Measurements from ENCODE around the gene PCBP3.

PCBP3 gene

GRCh38 chr21:45868086-45868485, 224.6 kb downstream of the PCBP3 start:
- DNase-seq: no peak

- DNase-seq: no peak
Measured at GRCh38 chr21:45868488-45868887, 225.0 kb downstream of the PCBP3 start.

GRCh38 chr21:45869121-45870007, 225.8 kb downstream of the PCBP3 start:
- no peak for DNase-seq

DNA sequence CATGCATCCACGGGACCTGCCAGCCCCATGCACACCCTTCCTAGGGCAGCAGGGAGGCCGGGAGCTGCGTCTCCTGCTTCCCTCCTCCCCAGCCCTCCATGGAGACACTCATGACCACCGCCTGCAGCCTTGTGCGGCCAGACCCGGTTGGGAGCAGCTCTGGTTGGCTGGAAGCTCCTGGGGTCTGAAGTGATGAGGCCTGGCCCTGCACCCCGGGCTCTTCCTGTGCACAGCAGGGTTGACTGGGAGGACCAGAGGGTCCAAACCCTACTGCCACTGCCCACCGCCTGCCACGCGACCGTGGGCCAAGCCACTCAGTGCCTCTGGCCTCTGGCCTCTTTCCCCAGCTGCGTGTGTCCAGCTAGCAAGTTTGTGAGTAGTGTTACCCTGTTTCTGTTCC, 226.9 kb downstream of the PCBP3 start:
- no peak for DNase-seq

DNA sequence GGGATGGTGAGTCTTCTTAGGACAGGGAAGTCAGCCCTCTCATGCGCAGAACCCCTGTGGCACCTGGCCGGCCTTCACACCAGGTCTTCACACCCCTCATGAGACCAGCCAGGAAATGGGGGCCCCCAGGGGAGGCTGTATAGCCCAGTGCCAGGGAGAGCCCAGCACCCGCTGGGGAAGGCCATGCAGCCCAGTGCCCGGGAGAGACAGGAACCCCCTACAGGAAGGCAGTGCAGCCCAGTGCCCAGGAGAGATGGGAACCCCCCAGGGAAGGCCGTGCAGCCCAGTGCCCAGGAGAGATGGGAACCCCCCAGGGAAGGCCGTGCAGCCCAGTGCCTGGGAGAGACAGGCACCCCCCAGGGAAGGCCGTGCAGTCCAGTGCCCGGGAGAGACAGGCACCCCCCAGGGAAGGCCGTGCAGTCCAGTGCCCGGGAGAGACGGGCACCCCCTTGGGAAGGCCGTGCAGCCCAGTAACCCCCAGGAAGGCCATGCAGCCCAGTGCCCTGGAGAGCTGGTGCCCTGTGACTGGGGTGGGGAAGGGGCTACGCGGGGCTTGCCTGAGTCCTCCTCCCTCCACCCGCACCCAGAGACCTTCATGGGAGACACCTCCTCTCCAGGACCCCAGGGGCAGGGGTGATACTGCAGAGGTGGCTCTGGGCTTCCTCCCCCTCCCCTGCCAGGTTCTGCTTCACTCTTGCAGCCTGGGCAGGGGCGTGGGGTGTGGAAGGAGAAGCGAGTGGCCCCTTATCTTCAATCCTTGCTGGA, 227.5 kb downstream of the PCBP3 start:
- no peak for DNase-seq

- DNase-seq: no peak
Measured at GRCh38 chr21:45871616-45872236, 228.2 kb downstream of the PCBP3 start.

DNA sequence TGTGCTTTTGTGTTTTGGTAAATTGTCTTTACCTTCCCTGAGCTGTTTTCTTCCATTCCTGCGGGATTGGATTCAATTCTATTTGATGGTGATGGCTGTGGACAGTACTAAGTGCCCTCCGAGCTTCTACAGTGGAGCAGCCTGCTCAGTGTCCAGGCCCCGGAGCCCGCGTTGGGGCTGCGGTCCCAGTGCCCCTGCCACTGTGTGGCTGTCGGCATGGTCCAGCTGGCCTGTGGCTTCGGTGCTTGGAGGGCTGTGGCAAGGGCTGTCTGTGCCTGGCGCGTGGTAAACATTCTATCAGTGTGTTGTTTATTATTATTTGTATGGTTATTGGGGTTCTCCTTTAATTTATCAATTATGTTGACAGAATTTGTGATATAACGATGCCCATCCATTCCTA, 228.9 kb downstream of the PCBP3 start:
- DNase-seq: no peak

DNA sequence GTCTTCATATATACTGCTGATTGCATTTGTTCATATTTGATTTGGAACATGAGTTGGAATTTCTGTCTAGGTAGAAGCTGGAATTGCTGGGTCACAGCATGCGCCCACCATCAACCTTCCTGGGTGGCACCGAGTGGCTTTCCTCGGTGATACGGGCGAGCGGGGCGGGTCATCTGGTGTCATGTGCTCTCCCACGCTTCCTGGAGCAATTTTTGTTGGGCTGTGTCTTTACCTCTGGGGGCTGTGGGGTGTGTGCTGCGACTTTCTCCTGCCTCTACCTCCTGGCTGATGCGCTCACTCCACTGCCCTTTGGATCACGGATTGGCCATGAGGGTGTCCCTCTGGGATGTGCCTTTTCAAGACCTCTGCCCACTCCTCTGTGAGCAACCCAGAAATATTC, 229.4 kb downstream of the PCBP3 start:
- DNase-seq: no peak

DNA sequence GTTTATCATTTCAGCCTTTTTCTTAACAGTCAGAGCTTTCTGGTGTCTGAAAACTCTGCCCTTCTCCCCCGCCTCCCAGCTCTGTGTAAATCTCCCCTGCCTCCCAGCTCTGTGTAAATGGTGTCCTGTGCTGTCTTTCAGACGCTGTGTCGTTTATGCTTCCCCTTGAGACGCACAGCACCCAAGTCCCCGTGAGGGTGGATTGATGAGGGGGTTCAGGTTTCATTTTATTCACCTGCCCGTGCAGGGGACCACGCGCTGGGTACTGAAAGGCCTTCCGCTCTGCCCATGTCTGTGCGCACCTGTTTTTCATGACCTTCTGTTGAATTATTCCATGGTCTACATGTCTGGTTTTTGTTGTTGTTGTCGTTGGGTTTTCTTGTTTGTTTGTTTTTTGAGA, 229.9 kb downstream of the PCBP3 start:
- DNase-seq: no peak

- no peak for DNase-seq
Measured at GRCh38 chr21:45873866-45874265, 230.3 kb downstream of the PCBP3 start.

DNA sequence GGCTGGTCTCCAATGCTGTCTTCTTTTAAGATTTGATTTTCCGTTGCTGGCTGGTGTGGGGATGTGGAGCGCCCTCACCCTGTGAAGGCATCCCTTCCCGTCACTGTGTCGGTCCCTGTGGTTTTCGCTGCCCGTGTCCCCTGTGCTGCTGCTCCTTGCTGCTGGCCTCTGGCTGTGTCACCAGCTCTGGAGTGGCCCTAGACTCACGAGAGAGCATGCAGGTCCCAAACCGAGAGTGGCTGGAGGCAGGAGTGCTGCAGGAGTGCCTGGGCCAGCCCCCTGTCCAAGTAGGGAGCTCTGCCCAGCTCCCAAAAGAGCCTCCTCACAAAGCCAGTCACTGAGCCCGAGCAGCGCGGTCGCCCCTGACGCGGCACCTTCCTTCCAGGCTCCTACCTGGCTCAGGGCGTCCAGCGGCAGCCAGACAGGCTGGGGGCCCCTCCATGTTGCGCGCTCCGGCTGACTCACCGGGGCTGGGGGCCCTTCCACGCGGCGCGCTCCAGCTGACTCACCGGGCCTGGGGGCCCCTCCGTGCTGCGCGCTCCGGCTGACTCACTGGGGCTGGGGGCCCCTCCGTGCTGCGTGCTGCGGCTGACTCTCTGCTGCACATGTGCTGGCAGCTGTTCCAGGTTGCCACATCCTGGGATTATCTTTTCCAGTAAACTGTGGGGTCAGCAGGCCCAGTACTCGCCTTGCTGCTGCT, 231.3 kb downstream of the PCBP3 start:
- DNase-seq: no peak

DNA sequence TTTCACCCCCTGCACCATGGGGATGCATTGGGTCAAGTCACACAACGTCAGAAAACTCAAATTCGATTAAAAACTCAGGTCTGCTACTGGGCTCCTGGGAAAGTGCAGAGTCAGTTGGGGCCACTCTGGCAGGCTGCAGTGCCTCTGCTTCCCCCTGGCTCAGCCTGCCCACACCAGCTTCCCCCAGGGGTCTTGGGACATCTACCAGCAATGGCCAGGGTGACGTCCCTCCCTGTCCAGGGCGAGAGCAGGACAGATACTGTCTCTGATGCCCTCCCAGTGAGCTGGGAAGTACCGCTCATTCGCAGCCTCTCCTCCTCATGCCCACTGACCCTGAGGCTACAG, 231.9 kb downstream of the PCBP3 start:
- no peak for DNase-seq

DNA sequence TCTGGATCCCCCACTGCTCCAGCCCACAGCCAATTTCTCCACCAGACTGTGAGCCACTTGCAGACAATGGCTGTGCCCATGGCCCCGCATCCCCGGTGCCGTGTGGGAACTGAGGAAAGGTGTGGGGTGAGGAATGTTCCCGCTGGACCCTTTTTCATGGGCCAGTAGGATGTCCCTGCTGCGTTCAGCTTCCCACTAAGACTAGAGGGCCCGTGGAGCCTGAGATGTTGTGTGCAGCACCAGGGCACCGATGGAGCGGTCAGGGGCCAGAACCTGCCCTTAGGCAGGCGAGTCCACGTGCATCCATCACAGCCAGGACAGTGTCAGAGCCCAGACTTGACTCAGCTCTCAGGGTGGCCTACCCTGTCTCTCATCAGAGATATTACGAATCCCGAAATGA, 232.4 kb downstream of the PCBP3 start:
- DNase-seq: no peak

- no peak for DNase-seq
Measured at GRCh38 chr21:45876381-45877170, 233.1 kb downstream of the PCBP3 start.

DNA sequence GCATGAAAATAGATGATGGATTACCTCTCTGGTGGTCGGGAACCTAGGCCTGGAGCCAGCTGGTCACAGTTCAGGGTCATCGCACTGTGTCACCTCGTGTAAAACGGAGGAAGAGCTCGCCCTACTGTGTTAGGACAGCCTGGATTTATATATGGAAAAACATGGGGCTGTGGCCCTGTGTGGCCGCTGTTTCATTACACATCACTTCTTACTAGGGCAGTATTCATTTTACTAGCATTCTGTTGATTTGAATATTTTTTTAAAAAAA, 233.6 kb downstream of the PCBP3 start:
- DNase-seq: no peak

DNA sequence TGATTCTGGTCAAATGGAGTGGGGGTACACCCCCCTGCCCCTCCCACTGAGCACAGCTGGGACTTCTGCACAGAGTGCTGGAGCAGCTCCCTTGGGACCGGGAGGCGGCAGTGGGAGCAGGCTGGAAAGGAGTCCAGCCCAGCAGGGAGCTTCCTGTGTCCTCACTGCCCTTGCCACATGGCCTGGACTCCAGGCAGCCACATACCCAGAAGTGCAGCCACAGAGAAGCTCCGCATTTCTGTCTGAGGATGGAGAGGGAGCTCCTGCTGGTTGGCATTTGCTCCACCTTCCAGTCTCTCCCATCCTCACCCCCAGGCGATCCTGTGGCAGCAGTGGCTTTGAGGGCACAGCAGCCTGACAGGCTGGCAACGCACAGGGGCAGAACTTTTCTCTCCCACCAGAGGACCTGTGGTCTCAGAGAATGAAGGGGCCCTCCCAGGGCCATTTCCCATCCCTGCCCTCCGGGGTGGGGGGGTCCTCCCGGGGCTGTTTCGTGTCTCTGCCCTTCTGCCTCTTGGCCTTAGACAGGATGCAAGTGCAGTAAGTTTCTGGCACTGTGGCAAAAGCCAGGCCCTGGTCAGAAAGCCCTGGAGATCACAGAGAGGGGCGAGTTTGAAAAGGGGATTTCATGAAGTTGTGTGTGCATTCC, 234.4 kb downstream of the PCBP3 start:
- no peak for DNase-seq

- no peak for DNase-seq
Measured at GRCh38 chr21:45880097-45881068, 236.9 kb downstream of the PCBP3 start.

DNA sequence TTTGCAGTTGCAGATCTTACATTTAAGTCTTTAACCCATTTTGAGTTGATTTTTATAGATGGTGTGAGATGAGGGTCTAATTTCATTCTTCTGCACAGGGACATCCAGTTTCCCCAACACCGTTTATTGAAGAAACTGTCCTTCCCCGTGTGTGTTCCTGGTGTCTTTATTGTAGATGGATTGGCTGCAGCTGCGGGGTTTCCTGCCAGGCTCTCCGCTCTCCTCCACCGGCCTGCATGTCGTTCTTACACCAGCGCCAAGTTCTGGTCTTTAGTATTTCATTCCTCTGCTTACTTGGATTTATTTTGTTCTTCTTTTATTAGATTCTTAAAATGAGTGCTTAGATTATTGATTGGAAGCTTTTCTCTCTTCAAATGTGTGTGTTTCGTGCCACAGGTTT, 239.1 kb downstream of the PCBP3 start:
- no peak for DNase-seq

- DNase-seq: no peak
Measured at GRCh38 chr21:45883090-45883489, 239.6 kb downstream of the PCBP3 start.

- no peak for DNase-seq
Measured at GRCh38 chr21:45885597-45885929, 242.0 kb downstream of the PCBP3 start.

Measured in DMS79 (cell line).